K562 (cell line): ENCODE data around the gene AURKB. TPM values are rescaled to one million over a fixed set of nuclear protein-coding genes. Genes with fewer than 3 reads are reported as not detected.

Experiments
- ATAC-seq: fragments of 200-7000 bp; cut with Tn5 transposase; 3 replicates; pipeline ENCODE4 v1.9.1; 2020; ENCODE audit warnings: moderate library complexity
- BruUV-seq: library from RNA; stranded (reverse); fragments of 400-500 nt; replicated peaks from 2 replicates; lab custom pipeline; 2021; lab: Mats Ljungman, UMichigan
- CTCF ChIA-PET: fragments of 300-600 bp; formaldehyde crosslinking; extraction: SDS; loops from one replicate; lab custom pipeline; 2021; ENCODE audit warnings: low intra/inter-chr PET ratio; lab: Yijun Ruan, JAX
- POLR2A ChIA-PET: fragments of 300-600, 350-650 bp; sonication (Branson Sonifier 250); formaldehyde crosslinking; extraction: SDS; loops from one replicate; lab custom pipeline; 2021; ENCODE audit warnings: antibody characterized with exemption, inconsistent platforms; lab: Yijun Ruan, JAX
- DNase-seq, 4 experiments: peaks; one replicate each; pipeline versions ENCODE4 v3.0.0 to v3.0.0-alpha.2; 2011 to 2018; ENCODE audit warnings: low spot score in 3 of 4, mixed read lengths in 3 of 4; ENCODE audit errors: extremely low read depth in 1 of 4
- FAIRE-seq: peaks from 2 replicates; lab custom pipeline; 2011; peaks lifted over from hg19 to GRCh38; lab: Jason Lieb, UNC
- H2AFZ ChIP-seq: 2 replicates; pipeline ENCODE4 v1.6.0; 2011; ENCODE audit warnings: low read depth, low read length, control low read depth, inconsistent platforms
- H3K27ac ChIP-seq: fragments of 200-600 bp; 3 replicates; pipeline ENCODE4 v1.8.0; 2011; ENCODE audit warnings: low read depth, mild to moderate bottlenecking, control low read depth, inconsistent platforms, low read length, moderate library complexity, mixed read lengths; ENCODE audit errors: extremely low read depth
- H3K27me3 ChIP-seq, 2 experiments: fragments of 300-600 bp in 1 of 2; 2 replicates in 1 of 2; 3 replicates in 1 of 2; pipeline versions ENCODE4 v1.6.0 to v1.8.0; 2011; ENCODE audit warnings: inconsistent platforms in 2 of 2, low read length in 2 of 2, mild to moderate bottlenecking in 1 of 2, mixed read lengths in 1 of 2, moderate library complexity in 1 of 2; ENCODE audit not compliant: control insufficient read depth in 2 of 2, insufficient read depth in 2 of 2
- H3K36me3 ChIP-seq: fragments of 300-600 bp; 3 replicates; pipeline ENCODE4 v1.8.0; 2011; ENCODE audit warnings: mild to moderate bottlenecking, low read length, inconsistent platforms; ENCODE audit not compliant: control insufficient read depth, insufficient read depth
- H3K4me1 ChIP-seq, 2 experiments: fragments of 200-600 bp in 1 of 2; replicated peaks in 1 of 2; 2 replicates in 1 of 2; 3 replicates in 1 of 2; pipeline versions ENCODE4 v1.5.1 to v1.8.0; 2011; ENCODE audit warnings: inconsistent platforms in 2 of 2, low read length in 2 of 2, mild to moderate bottlenecking in 1 of 2, mixed read lengths in 1 of 2, moderate library complexity in 1 of 2; ENCODE audit not compliant: control insufficient read depth in 2 of 2, insufficient read depth in 2 of 2
- H3K4me2 ChIP-seq: 2 replicates; pipeline ENCODE4 v1.6.1; 2011; ENCODE audit warnings: low read length, control low read depth, inconsistent platforms, mixed read lengths; ENCODE audit not compliant: insufficient read depth
- H3K4me3 ChIP-seq: fragments of 200-600 bp; sonication (generic), shearing (Covaris generic); 2 replicates; pipeline ENCODE4 v1.5.1; 2016; ENCODE audit warnings: control low read depth, inconsistent platforms
- H3K79me2 ChIP-seq: fragments of 200-600 bp; 3 replicates; pipeline ENCODE4 v1.8.0; 2011; ENCODE audit warnings: low read length, inconsistent platforms; ENCODE audit not compliant: control insufficient read depth, insufficient read depth
- H3K9ac ChIP-seq, 2 experiments: 2 replicates each; pipeline versions ENCODE4 v1.6.0 to v1.6.1; 2011; ENCODE audit warnings: low read depth in 2 of 2, low read length in 2 of 2, control low read depth in 1 of 2, inconsistent platforms in 1 of 2, mild to moderate bottlenecking in 1 of 2, mixed read lengths in 1 of 2; ENCODE audit not compliant: insufficient read depth in 1 of 2
- H3K9me1 ChIP-seq: one replicate; pipeline ENCODE4 v1.6.0; 2011; ENCODE audit warnings: inconsistent platforms, mild to moderate bottlenecking, low read length, moderate library complexity; ENCODE audit not compliant: control insufficient read depth, insufficient read depth
- H3K9me3 ChIP-seq: replicated peaks from 2 replicates; pipeline ENCODE4 v1.5.1; 2011; ENCODE audit warnings: low read depth, low read length, inconsistent platforms; ENCODE audit not compliant: control insufficient read depth, insufficient read depth
- H4K20me1 ChIP-seq: replicated peaks from 2 replicates; pipeline ENCODE4 v1.6.1; 2011; ENCODE audit warnings: low read length, inconsistent platforms, mixed read lengths; ENCODE audit not compliant: control insufficient read depth, insufficient read depth
- CEBPB ChIP-seq: fragments of 450-650 bp; IDR thresholded peaks from 2 replicates; pipeline ENCODE4 v1.6.1; 2016; ENCODE audit warnings: missing genetic modification characterization, missing compliant biosample characterization
- CHD1 ChIP-seq: fragments of 200-600 bp; sonication (generic); IDR thresholded peaks from one replicate; pipeline ENCODE4 v1.6.1; 2012; ENCODE audit warnings: mild to moderate bottlenecking, moderate library complexity, low read length, inconsistent platforms
- EP400 ChIP-seq: fragments of 450-650 bp; IDR thresholded peaks from 2 replicates; pipeline ENCODE4 v1.6.1; 2017; ENCODE audit warnings: antibody characterized with exemption, mild to moderate bottlenecking, moderate library complexity
- ILK ChIP-seq: fragments of 450-650 bp; IDR thresholded peaks from 2 replicates; pipeline ENCODE4 v1.6.1; 2016; ENCODE audit warnings: missing genetic modification characterization, low read depth, mild to moderate bottlenecking, missing compliant biosample characterization, moderate library complexity, borderline replicate concordance
- NFRKB ChIP-seq: fragments of 450-650 bp; IDR thresholded peaks from 2 replicates; pipeline ENCODE4 v1.6.1; 2016; ENCODE audit warnings: low read depth
- PHTF2 ChIP-seq: fragments of 250-450 bp; sonication (Bioruptor Pico); IDR thresholded peaks from 2 replicates; pipeline ENCODE4 v1.5.0; 2021; ENCODE audit warnings: mild to moderate bottlenecking
- POLR2G ChIP-seq: fragments of 200-400 bp; formaldehyde crosslinking; IDR thresholded peaks from 2 replicates; pipeline ENCODE4 v1.6.1; 2017; ENCODE audit warnings: low read depth, mild to moderate bottlenecking, antibody characterized with exemption, low read length, moderate library complexity
- POLR2H ChIP-seq: IDR thresholded peaks from 2 replicates; pipeline ENCODE4 v1.6.1; 2016; ENCODE audit warnings: missing genetic modification characterization, low read depth, mild to moderate bottlenecking, control low read depth, missing compliant biosample characterization, moderate library complexity
- TARDBP ChIP-seq: fragments of 450-650 bp; IDR thresholded peaks from 2 replicates; pipeline ENCODE4 v1.6.1; 2016
- YY1 ChIP-seq, 3 experiments: IDR thresholded peaks; 2 replicates each; pipeline ENCODE4 v1.6.1; 2011; ENCODE audit warnings: low read length in 2 of 3, mild to moderate bottlenecking in 2 of 3, moderate library complexity in 2 of 3, borderline replicate concordance in 1 of 3, control low read depth in 1 of 3, low read depth in 1 of 3; ENCODE audit not compliant: insufficient read depth in 3 of 3, insufficient replicate concordance in 2 of 3, control insufficient read depth in 1 of 3, insufficient read length in 1 of 3; ENCODE audit errors: extremely low read depth in 1 of 3
- ZKSCAN3 ChIP-seq: fragments of 250-450 bp; sonication (Bioruptor Pico); IDR thresholded peaks from 2 replicates; pipeline ENCODE4 v1.4.0; 2020
- ZNF507 ChIP-seq: conservative IDR thresholded peaks from 2 replicates; pipeline ENCODE4 v1.6.1; 2017; ENCODE audit warnings: missing genetic modification characterization, missing compliant biosample characterization
- ZNF780A ChIP-seq: fragments of 250-450 bp; sonication (Bioruptor Pico); IDR thresholded peaks from 2 replicates; pipeline ENCODE4 v1.5.0; 2021; ENCODE audit warnings: mild to moderate bottlenecking
- ZNF830 ChIP-seq: fragments of 250-450 bp; sonication (Bioruptor Pico); IDR thresholded peaks from 2 replicates; pipeline ENCODE4 v1.5.0; 2021; ENCODE audit warnings: mild to moderate bottlenecking
- WGBS: fragments of 100-300 bp; shearing (Covaris generic); methylation state at CpG from one replicate; pipeline ENCODE4 v1.1.6; 2016; ENCODE audit warnings: low coverage, mixed read lengths; ENCODE audit not compliant: insufficient coverage; ENCODE audit errors: missing lambda C conversion rate; 5-methylcytosine and 5-hydroxymethylcytosine counted together
- in situ Hi-C: fragments of 300-500 bp; cut with MboI; formaldehyde crosslinking; loops from 4 replicates; pipeline ENCODE4 v1.15.0; 2018; ENCODE audit warnings: inconsistent platforms, mixed read lengths
- intact Hi-C: fragments of 100-400 bp; cut with micrococcal nuclease; formaldehyde crosslinking; loops from 2 replicates; pipeline ENCODE4 v1.14.2; 2022
- polyA plus RNA-seq, 8 experiments: library from polyadenylated mRNA; depleted of rRNA in 4 of 8; stranded (reverse) in 5 of 8; unstranded in 3 of 8; fragments of >200 nt; fragmentation: Nextera tagmentation in 2 of 8; fragmentation: Illumina TruSeq in 1 of 8; extraction: Ambion mirVana in 2 of 8; extraction: Trizol in 1 of 8; gene quantifications; 2 replicates each; pipeline versions ENCODE4 v1.2.1 to v1.2.3, GENCODE V29; 2011 to 2014; ENCODE audit warnings: inconsistent platforms in 1 of 8, missing spikeins in 1 of 8
- total RNA-seq, 7 experiments: library from RNA; depleted of rRNA in 6 of 7; stranded (reverse); fragments of >200 nt in 6 of 7; fragmentation: Illumina TruSeq in 2 of 7; extraction: Trizol in 2 of 7; gene quantifications; 2 replicates each; pipeline versions ENCODE4 v1.2.1 to v1.2.3, GENCODE V29; 2011 to 2021; ENCODE audit warnings: low replicate concordance in 1 of 7
- TF ChIP-seq, protein P1 (sequence below): sonication (generic); formaldehyde crosslinking; IDR thresholded peaks from 2 replicates; pipeline ENCODE4 v1.8.1; 2022; ENCODE audit warnings: missing genetic modification reagents
- TF ChIP-seq, protein P2 (sequence below): fragments of 450-650 bp; IDR thresholded peaks from 2 replicates; pipeline ENCODE4 v1.6.1; 2016; ENCODE audit warnings: borderline replicate concordance
- TF ChIP-seq, protein P3 (sequence below): sonication (generic); IDR thresholded peaks from 2 replicates; pipeline ENCODE4 v1.6.1; 2016

Gene AURKB
- total and polyA plus RNA-seq, 9 of the 15 experiments (the other 6 are each of a cell fraction or from before 2014, with no cell fraction given) = 27.2 to 114 (median 74.8) TPM

DNA sequence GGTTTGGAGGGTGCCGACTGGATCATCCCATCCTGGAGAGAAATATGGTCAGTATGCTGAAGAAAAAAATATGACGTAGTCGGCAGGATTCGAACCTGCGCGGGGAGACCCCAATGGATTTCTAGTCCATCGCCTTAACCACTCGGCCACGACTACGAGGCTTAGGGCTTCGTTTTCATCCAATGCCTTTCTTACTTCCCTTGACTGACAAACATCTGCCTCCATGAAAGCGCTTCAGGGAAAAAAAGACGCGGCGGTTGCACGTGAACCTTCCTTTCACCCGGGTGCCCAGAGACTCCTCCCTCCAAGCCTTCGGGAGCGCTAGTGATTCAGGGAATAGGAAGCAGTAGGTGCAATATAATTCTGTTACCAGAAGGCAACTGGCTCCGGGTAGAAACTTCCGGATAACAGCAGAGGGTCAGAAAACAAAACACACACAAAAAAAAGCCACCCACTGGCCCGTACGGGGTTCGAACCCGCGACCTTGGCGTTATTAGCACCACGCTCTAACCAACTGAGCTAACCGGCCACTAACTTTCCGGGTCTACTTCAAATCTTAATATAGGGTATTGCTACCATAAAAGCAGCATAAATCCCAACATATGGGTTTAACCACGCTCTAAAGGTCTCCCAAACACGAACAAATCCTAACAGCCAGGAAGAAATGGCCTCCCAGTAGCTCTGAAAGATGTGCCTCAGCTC, 16.3 kb upstream of the AURKB start:
- in situ Hi-C loops = no loop called here
- peak overlapping the region; percentile 57; the same call in 1 of the 2 replicates for H2AFZ ChIP-seq
- under 1% methylated on average over 31 of the region's 32 CpGs for WGBS
- POLR2A ChIA-PET = interaction anchor here (0.7 to 1.7 kb wide), 8 partner anchors 9 to 128 kb away, joined by 3 to 7 read pairs (median 4); partner anchors contain the start of gene CTC1
- peak overlapping the region; percentile 47 for H3K4me3 ChIP-seq
- peaks cover 5% of the 10 kb centered on the region for H4K20me1 ChIP-seq
- H3K27ac ChIP-seq = peak overlapping the region; percentile 81
- peak; percentile 41 for ATAC-seq
- intact Hi-C loops = loop anchor here (1.0 to 10.0 kb wide), 2 partner anchors 23 to 158 kb away; partner anchors contain the start of genes PFAS and RPL26
- no peaks in the 10 kb centered on the region for H3K9me3 ChIP-seq
- H3K27me3 ChIP-seq = no peaks in the 10 kb centered on the region
- peaks cover 47% of the 10 kb centered on the region; the same call in 2 of the 3 replicates for H3K36me3 ChIP-seq
- BruUV-seq = no TSS peak
- FAIRE-seq = peak; percentile 75
- no peaks in the 10 kb centered on the region for H3K9me1 ChIP-seq
- CTCF ChIA-PET = no interaction called here
- H3K4me2 ChIP-seq = peak overlapping the region; percentile 78
- peak overlapping the region; percentile 62 to 80; a peak in 3 of 4 replicates for H3K9ac ChIP-seq
- peak; percentile 53 to 83 (median 62) for DNase-seq
- peaks cover 17 to 20% of the 10 kb centered on the region in 2 experiments; a peak in 4 of 5 replicates for H3K4me1 ChIP-seq
- H3K79me2 ChIP-seq = no peaks in the 10 kb centered on the region
- TF ChIP-seq ILK (tag) = no peak
- TF ChIP-seq, protein P1, sequence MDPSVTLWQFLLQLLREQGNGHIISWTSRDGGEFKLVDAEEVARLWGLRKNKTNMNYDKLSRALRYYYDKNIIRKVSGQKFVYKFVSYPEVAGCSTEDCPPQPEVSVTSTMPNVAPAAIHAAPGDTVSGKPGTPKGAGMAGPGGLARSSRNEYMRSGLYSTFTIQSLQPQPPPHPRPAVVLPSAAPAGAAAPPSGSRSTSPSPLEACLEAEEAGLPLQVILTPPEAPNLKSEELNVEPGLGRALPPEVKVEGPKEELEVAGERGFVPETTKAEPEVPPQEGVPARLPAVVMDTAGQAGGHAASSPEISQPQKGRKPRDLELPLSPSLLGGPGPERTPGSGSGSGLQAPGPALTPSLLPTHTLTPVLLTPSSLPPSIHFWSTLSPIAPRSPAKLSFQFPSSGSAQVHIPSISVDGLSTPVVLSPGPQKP (CRISPR knock-in tag) = no peak
- TF ChIP-seq ZNF830 (CRISPR knock-in tag) = peak; percentile 72; the same call in 1 of the 2 replicates
- TF ChIP-seq EP400 = peak; percentile 65
- TF ChIP-seq TARDBP = 0 out of 2 replicates have a peak, but pooled peaks have one; percentile 44
- TF ChIP-seq CEBPB (tag) = peak; percentile 25; the same call in 1 of the 2 replicates
- TF ChIP-seq, protein P2, sequence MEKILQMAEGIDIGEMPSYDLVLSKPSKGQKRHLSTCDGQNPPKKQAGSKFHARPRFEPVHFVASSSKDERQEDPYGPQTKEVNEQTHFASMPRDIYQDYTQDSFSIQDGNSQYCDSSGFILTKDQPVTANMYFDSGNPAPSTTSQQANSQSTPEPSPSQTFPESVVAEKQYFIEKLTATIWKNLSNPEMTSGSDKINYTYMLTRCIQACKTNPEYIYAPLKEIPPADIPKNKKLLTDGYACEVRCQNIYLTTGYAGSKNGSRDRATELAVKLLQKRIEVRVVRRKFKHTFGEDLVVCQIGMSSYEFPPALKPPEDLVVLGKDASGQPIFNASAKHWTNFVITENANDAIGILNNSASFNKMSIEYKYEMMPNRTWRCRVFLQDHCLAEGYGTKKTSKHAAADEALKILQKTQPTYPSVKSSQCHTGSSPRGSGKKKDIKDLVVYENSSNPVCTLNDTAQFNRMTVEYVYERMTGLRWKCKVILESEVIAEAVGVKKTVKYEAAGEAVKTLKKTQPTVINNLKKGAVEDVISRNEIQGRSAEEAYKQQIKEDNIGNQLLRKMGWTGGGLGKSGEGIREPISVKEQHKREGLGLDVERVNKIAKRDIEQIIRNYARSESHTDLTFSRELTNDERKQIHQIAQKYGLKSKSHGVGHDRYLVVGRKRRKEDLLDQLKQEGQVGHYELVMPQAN = no peak
- no peak for TF ChIP-seq ZNF507
- peak in 1 of 3 experiments; percentile 44 for TF ChIP-seq YY1 (IDR thresholded peaks at IDR 0.05; ENCODE audit: borderline replicate concordance in 1 of 3, control insufficient read depth in 1 of 3, extremely low read depth in 1 of 3, insufficient read depth in 3 of 3, insufficient read length in 1 of 3, insufficient replicate concordance in 2 of 3, low read depth in 1 of 3, low read length in 2 of 3)
- TF ChIP-seq ZNF780A (CRISPR knock-in tag) = peak; percentile 65; the same call in 1 of the 2 replicates
- peak; percentile 15 for TF ChIP-seq CHD1
- 0 out of 2 replicates have a peak, but pooled peaks have one; percentile 19 for TF ChIP-seq NFRKB
- peak; percentile 65 for TF ChIP-seq POLR2G
- no peak for TF ChIP-seq ZKSCAN3
- TF ChIP-seq PHTF2 (CRISPR knock-in tag) = peak; percentile 79; the same call in 1 of the 2 replicates
- TF ChIP-seq, protein P3, sequence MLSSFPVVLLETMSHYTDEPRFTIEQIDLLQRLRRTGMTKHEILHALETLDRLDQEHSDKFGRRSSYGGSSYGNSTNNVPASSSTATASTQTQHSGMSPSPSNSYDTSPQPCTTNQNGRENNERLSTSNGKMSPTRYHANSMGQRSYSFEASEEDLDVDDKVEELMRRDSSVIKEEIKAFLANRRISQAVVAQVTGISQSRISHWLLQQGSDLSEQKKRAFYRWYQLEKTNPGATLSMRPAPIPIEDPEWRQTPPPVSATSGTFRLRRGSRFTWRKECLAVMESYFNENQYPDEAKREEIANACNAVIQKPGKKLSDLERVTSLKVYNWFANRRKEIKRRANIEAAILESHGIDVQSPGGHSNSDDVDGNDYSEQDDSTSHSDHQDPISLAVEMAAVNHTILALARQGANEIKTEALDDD = peak; percentile 54; the same call in 1 of the 2 replicates
- TF ChIP-seq POLR2H (tag) = peak; percentile 99
